Tibial nerve (tissue), 3 donors: ENCODE data around the gene ZFAND3.

Experiments
- POLR2A ChIP-seq, 2 donors: fragments of 450-650 bp; IDR thresholded peaks; one replicate each; pipeline ENCODE4 v1.6.1; 2017; ENCODE audit warnings: antibody characterized with exemption in 2 of 2, mild to moderate bottlenecking in 2 of 2, moderate library complexity in 2 of 2
- TF ChIP-seq, protein P1 (sequence below), 5 experiments: fragments of 200-600 bp in 3 of 5; fragments of 450-650 bp in 2 of 5; sonication (generic) in 3 of 5; IDR thresholded peaks; one replicate each; pipeline ENCODE4 v1.5.1; 2016 to 2019; ENCODE audit warnings: antibody characterized with exemption in 5 of 5, mild to moderate bottlenecking in 3 of 5, moderate library complexity in 2 of 5

- TF ChIP-seq, protein P1, sequence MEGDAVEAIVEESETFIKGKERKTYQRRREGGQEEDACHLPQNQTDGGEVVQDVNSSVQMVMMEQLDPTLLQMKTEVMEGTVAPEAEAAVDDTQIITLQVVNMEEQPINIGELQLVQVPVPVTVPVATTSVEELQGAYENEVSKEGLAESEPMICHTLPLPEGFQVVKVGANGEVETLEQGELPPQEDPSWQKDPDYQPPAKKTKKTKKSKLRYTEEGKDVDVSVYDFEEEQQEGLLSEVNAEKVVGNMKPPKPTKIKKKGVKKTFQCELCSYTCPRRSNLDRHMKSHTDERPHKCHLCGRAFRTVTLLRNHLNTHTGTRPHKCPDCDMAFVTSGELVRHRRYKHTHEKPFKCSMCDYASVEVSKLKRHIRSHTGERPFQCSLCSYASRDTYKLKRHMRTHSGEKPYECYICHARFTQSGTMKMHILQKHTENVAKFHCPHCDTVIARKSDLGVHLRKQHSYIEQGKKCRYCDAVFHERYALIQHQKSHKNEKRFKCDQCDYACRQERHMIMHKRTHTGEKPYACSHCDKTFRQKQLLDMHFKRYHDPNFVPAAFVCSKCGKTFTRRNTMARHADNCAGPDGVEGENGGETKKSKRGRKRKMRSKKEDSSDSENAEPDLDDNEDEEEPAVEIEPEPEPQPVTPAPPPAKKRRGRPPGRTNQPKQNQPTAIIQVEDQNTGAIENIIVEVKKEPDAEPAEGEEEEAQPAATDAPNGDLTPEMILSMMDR (IDR thresholded peaks at IDR 0.05): no peak
- TF ChIP-seq POLR2A (IDR thresholded peaks at IDR 0.05): no peak
These were observed 139.5 kb downstream of the ZFAND3 start for GRCh38 chr6:37959061-37959460.
